GM20000 (cell line): ENCODE results near the gene KTN1.

Source experiments
- DNase-seq: peaks from one replicate; pipeline ENCODE4 v3.0.0; 2012; ENCODE audit warnings: low spot score
- TF ChIP-seq, protein P1 (sequence below): IDR thresholded peaks from 2 replicates; pipeline ENCODE4 v1.5.1; 2012; ENCODE audit warnings: mild to moderate bottlenecking, control low read depth; ENCODE audit errors: extremely low read depth, missing control alignments

Gene KTN1

DNA sequence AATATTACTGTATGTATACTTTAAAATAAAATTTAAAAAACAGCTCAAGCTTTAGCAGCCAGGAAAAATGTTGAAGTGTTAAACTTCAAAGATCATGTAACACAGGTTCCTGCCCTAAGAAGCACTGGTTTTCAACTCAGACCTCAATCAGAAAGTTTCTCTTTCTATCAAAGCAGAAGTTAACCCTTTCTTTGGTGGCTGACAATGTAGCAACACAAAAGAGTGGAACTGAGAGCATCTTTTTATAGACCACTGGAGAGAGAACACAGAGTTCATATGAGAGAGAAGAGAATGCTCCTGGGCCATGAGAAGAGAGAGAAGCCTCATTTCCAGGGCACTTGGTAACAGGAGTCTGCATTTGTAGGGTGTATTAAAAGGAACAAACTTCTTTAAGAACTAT, 42.2 kb upstream of the KTN1 start:
- DNase-seq, result peak; percentile 30
- TF ChIP-seq, protein P1, sequence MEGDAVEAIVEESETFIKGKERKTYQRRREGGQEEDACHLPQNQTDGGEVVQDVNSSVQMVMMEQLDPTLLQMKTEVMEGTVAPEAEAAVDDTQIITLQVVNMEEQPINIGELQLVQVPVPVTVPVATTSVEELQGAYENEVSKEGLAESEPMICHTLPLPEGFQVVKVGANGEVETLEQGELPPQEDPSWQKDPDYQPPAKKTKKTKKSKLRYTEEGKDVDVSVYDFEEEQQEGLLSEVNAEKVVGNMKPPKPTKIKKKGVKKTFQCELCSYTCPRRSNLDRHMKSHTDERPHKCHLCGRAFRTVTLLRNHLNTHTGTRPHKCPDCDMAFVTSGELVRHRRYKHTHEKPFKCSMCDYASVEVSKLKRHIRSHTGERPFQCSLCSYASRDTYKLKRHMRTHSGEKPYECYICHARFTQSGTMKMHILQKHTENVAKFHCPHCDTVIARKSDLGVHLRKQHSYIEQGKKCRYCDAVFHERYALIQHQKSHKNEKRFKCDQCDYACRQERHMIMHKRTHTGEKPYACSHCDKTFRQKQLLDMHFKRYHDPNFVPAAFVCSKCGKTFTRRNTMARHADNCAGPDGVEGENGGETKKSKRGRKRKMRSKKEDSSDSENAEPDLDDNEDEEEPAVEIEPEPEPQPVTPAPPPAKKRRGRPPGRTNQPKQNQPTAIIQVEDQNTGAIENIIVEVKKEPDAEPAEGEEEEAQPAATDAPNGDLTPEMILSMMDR, result no peak

DNA sequence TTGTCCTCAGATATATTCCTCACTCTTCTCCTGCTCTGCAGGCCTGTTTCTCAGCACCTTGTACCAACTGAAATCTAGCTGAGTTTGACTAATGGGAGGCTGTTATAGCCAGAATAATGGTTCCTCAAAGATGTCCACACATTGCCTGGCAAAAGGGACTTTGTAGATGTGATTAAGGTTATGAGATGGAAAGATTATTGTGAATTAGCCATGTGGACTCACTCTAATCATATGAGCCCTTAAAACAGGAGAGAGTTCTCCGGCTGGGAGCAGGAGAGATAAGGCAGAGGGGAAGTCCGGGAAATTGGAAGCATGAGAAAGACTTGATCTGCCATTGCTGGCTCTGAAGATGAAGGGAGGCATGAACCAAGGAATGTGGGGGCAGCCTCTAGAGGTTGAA, 40.0 kb upstream of the KTN1 start:
- DNase-seq, result no peak
- TF ChIP-seq, protein P1, result no peak

DNA sequence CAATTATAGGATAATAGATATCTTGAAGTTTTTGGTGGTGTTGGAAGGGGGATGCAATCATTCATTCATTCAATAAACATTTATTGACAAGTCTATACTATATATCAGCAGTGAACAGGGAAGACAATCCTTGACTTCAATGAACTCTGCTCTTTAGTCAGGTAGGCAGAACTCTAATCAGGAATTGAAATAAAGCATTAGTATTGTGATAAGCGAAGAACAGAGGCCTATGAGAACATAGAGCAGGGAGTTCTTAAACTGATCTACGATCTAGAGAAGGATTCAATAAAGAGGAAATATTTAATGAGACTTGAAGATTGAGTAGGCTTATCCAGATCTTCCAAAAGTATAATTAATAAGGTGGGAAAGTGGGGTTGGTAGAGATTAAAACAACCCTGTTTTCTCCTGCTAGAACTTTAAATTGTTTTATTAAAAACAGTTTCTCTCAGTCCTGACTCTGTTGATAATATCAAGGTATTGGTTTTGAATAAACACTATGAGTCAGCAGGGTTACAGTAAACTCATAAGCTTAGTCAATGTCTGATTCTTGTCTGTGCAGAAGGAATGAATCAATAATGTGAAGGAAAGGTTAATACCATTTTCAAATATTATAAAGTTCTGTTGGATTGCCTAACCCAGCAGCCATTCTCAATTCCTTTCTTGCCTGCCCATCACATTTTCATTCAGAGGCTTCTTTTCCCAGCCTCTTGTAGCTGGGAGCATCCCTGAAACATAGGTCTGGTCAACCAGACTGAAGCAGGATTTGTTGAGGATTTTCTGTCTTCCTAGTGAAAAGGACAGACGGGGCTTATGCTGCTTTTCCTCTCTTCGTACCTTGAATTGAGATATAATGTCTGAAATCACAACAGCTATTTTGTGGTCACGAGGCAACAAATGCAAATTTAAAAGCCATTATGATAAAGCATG, 38.9 kb upstream of the KTN1 start:
- no peak for DNase-seq
- TF ChIP-seq, protein P1, result no peak

DNA sequence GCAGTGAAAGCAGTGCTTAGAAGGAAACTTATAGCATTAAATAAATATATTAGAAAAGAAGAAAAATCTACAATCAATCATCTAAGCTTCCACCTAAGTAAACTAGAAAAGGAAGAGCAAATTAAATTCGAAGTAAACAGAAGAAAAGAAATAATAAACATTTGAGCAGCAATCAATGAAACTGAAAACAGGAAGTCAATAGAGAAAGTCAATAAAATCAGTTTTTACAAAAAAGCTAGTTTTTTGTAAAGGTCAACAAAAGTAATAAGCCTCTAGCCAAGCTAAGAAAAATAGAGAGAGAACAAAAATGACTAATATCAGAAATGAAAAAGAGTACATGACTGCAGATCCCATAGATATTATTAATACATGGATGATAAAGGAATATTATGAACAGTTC, 34.2 kb upstream of the KTN1 start:
- no peak for DNase-seq
- TF ChIP-seq, protein P1, result no peak

DNA sequence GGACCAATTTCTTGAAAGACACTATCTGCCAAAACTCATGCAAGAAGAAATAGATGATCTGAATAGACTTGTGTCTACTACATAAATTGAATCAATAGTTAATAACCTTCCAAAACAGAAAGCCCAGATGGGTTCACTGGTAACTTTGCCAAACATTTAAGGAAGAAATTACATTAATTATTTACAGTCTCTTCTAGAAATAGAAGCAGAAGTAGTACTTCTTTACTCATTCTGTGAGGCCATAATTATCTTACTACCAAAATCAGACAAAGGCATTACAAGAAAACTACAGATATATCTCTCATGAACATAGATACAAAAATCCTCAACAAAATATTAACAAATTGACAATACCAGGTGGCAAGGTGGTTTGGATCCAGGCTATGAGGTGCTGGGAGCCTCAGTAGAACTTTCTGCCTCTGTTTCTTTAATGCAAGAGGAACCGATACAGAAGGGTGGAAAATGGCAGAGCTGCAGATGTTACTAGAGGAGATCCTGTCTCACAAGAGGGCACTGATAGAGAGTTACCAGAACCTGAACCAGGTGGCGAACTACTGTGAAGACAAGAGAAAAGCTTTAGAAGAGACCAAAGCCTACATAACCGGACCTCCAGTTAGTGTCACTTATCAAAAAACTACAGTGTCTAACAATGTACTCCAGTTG, 33.7 kb upstream of the KTN1 start:
- TF ChIP-seq, protein P1, result no peak
- DNase-seq, result no peak

DNA sequence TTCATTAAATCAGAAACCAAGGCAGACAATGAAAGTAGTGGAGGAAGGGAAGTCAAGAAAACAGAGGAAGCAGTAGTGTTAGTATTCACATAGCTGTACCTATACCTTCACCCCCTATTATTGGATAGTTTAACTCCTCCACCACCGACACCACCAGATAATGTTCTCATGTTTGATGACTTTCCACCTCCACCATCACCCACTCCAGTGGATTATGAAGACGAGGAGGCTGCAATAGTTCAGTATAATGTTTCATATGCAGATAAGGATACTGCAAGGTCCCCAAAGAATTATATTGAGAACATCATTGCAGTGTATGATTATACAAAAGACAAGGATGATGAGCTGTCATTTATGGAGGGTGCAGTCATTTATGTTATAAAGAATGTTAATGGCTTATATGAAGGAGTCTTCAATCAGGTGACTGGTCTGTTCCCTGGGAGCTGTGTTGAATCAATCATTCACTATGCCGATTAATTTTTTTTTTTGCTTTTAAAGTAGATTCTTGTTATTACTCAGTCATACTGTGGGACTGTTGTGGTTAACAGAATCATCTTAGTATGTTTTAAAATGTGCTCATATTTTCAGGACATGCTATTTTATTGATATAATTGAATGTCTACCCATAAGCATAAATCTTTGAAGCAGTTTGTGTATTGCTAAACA, 32.2 kb upstream of the KTN1 start:
- TF ChIP-seq, protein P1, result no peak
- DNase-seq, result no peak

DNA sequence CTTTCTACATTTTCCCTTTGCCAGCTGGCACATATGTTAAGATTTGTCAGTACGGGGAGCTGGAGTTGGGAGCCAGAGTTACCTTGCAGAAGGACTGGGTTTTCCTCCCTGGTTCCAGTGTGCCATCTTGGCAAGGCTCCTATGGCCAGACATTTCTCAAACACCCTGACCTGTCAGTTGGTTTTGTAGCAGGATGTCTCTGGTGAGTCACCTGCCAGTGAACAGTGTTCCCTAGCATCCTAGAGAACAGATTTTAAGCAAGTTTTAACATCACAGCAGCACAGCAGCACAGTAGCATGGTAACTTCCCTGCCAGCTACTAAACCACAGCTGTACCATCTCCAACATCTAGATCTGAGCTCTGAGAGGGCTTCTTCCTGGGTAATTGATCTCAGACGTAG, 26.2 kb upstream of the KTN1 start:
- DNase-seq, result no peak
- TF ChIP-seq, protein P1, result no peak
